HL-60/S4 treated with phorbol 12-myristate 13-acetate at 8.2 ng/mL for 4 days and 3 days (cell line): Measurements from ENCODE around the gene CPE.

ENCODE experiments used
- in situ Hi-C: fragments of 300-500 bp; cut with MboI; formaldehyde crosslinking; loops from 2 replicates; pipeline ENCODE4 v1.15.0; 2022; ENCODE audit warnings: low sequenced_read_pairs

CPE gene

DNA sequence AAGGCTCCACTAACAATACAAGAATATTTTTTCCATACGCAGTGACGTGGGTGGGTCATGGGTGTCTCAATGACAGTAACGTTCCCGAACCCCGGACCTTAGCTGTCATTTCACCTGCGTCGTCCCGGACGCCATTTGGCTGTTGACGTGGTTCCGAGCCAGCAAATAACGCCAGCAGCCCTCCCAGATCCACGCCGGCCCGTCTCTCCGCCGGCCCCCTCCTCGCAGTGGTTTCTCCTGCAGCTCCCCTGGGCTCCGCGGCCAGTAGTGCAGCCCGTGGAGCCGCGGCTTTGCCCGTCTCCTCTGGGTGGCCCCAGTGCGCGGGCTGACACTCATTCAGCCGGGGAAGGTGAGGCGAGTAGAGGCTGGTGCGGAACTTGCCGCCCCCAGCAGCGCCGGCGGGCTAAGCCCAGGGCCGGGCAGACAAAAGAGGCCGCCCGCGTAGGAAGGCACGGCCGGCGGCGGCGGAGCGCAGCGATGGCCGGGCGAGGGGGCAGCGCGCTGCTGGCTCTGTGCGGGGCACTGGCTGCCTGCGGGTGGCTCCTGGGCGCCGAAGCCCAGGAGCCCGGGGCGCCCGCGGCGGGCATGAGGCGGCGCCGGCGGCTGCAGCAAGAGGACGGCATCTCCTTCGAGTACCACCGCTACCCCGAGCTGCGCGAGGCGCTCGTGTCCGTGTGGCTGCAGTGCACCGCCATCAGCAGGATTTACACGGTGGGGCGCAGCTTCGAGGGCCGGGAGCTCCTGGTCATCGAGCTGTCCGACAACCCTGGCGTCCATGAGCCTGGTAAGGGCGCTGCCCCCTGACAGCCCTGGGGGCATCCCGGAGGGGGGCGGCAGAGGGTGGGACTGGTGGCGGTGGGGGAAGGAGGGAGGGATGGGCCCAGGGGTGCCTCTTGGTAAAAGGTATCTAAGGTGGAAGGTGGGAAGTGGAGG is at the start of gene CPE:
TSS of gene CPE (plus strand) at position 264 of the 933 bp plus-strand sequence. CDS start at position 478, 214 bp downstream.
- in situ Hi-C loops, result no loop called here

DNA sequence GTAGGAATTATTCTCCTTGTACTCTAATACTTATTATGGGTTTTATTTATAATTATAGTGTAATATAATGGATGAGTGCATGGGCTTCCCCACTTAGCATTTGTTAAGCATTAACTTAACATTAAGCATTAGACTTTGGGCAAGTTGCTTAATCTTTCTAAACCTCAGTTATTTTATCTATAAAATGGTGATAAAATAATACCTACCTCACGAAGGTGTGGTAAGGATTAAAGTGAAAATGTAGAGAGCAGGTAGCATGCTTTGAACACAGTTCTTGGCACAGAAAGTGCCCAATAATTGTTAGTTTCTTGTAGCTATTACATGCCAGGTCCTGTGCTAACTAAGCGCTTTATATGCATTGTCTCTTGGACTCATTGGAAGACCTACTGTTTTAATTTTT is 48.7 kb upstream of the CPE start:
- in situ Hi-C loops, result loop anchor here (25.0 kb wide), 1 partner anchor 193 kb away; no protein-coding TSS in a partner anchor

- in situ Hi-C loops, result loop anchor here (25.0 kb wide), 1 partner anchor 193 kb away; no protein-coding TSS in a partner anchor
Observed at GRCh38 chr4:165330666-165331065, 48.1 kb upstream of the CPE start.

- in situ Hi-C loops, result loop anchor here (25.0 kb wide), 1 partner anchor 194 kb away; no protein-coding TSS in a partner anchor
Observed at GRCh38 chr4:165331359-165331758, 47.4 kb upstream of the CPE start.

- in situ Hi-C loops, result loop anchor here (25.0 kb wide), 1 partner anchor 195 kb away; no protein-coding TSS in a partner anchor
Observed at GRCh38 chr4:165331823-165332222, 47.0 kb upstream of the CPE start.

DNA sequence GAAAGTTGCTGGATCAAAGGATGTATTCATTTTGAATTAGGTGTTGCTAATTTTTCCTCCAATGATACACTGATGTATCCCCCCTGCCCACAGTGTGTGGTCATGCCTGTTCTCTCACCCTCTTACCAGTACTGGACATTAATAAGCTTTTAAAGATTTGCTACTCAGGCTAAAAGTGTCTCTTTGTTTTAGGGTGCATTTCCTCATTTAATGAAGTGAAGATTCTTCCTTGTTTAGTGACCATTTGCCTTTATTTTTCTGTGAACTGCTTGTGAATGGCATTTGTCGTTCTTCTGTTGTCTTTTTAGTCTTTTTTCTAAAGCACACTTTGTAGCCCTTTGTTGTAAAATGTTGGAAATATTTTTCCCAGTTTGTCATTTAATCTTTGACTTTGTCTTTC is 46.3 kb upstream of the CPE start:
- in situ Hi-C loops, result loop anchor here (25.0 kb wide), 1 partner anchor 195 kb away; no protein-coding TSS in a partner anchor

DNA sequence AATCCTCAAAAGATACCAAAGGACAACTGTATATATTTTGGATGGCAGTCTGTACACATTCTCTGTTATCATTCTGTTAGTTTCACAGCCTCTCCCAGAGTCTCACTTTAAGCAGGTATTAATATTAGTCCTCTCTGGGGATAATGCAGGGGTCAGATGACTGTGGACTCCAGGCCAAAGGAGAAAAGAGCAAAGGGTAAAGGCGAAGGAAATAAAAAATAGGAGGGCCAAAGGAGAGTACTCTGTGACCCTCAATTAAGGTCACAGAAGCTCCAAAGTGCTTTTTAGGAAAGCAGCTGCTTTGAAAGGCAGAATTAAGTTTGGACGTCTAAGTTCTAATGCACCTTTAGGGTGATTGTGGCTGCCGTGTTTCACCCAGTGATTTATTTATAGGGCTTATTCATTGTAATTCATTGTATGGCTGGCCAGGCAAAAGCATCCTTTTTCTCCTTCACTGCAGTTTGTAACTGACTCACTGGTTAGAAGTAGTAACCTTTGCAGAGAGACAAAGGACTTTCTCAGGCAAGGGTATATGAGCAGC is 43.6 kb upstream of the CPE start:
- in situ Hi-C loops, result loop anchor here (25.0 kb wide), 1 partner anchor 198 kb away; no protein-coding TSS in a partner anchor

GRCh38 chr4:165336743-165337142 is 42.1 kb upstream of the CPE start:
- in situ Hi-C loops, result loop anchor here (25.0 kb wide), 1 partner anchor 199 kb away; no protein-coding TSS in a partner anchor

- in situ Hi-C loops, result loop anchor here (25.0 kb wide), 1 partner anchor 205 kb away; no protein-coding TSS in a partner anchor
Observed at GRCh38 chr4:165342340-165342739, 36.5 kb upstream of the CPE start.

GRCh38 chr4:165343353-165344191 is 35.2 kb upstream of the CPE start:
- in situ Hi-C loops, result loop anchor here (25.0 kb wide), 1 partner anchor 206 kb away; no protein-coding TSS in a partner anchor

DNA sequence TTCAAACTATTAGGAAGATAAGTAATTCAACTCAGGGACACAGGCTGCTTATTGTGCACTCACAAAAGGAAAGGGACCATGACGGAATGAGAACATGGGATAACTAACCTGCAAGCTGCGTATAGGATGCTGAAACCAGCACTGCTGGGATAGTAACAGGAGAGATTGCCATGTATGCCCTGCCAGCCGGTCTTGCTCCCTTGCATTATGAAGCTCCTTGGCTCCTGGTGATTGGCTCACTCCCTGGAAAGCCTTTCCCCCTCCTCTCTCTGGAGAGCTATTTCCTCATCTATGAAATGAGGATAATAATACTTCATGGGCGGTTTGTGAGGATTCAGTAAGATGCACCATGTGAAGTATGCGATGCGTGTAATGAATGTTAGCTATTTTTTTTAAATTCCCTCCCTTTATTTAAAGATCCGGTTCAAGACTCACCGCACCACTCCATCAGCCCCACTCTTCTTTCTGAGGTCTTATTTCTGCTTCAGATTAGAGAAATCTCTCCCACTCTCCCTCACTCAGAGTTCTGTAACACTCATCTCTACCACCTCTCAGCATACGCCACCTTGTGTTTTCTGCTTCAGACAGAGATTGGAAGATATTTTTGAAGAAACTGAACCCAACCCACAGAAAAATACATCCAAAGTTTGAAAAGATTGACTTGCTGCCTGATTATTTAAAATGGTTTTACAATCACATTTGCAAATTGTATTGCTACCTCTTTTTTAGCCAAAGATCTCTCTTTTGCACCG is 33.0 kb upstream of the CPE start:
- in situ Hi-C loops, result loop anchor here (25.0 kb wide), 1 partner anchor 209 kb away; no protein-coding TSS in a partner anchor

- in situ Hi-C loops, result loop anchor here (25.0 kb wide), 1 partner anchor 211 kb away; no protein-coding TSS in a partner anchor
Observed at GRCh38 chr4:165347647-165348569, 30.9 kb upstream of the CPE start.

DNA sequence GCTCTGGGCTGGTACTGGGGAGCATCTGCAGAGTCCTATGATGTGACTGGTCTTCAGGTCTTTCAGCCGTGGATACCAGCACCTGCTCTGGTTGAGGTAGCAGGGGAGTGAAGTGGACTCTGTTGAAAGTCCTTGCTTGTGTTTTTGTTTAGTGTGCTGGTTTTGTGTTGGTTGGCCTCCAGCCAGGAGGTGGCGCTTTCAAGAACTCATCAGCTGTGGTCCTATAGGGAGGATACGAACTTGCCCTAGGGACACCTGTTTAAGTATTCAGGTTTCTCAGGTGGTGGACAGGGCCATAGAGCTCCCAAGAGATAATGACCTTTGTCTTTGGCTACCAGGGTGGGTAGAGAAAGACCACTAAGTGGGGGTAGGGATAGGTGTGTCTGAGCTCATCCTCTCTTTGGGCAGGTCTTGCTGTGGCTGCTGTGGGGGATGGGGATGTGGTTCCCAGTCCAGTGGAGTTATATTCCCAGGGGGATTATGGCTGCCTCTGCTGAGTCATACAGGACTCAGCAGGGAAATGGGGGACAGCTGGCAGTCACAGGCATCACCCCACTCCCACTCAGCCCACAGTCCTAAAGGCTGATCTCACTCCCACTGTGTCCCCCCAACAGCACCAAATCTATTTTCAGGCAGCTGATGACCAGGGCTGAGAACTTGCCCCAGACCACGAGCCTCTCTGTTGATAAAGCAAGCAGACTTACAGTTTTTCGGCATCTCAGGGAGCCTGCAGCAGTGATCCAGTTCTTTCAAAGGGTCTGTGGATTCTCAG is 27.3 kb upstream of the CPE start:
- in situ Hi-C loops, result no loop called here

DNA sequence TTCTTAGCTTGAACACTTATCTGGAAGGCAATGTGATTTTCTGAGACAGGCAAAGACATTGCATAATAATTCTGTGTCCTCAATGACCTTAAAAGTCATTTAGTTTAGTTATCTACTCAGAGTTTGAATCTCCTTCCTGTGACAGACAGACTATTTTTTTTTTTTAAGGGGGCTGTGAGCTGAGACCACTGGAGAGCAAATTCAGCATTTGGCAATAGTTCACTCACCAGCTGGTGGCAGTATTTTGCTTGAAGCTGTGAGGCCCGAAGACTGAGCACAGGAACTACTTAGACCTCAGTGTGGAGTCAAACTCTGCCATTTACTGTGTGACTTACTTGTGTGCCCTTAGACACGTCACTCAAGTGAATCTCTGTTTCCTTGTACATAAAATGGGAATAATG is 22.9 kb upstream of the CPE start:
- in situ Hi-C loops, result no loop called here

DNA sequence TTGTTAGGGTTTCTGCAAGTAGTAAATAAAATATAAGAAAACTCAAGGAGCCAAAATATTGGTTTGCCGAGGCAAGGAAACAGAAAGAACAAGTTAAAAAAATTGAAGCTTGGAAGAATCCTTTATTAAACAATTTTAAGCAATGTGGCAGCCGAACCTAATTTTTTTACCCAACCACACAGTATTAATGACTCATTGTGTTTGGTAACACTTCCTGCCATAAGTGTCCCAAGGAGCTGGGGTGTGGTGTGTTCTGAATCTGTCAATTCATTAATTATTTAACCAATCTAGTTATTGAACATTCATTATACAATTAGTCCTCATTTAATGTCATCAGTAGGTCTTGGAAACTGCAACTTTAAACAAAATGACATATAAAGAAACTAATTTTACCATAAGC is 19.3 kb upstream of the CPE start:
- in situ Hi-C loops, result no loop called here

DNA sequence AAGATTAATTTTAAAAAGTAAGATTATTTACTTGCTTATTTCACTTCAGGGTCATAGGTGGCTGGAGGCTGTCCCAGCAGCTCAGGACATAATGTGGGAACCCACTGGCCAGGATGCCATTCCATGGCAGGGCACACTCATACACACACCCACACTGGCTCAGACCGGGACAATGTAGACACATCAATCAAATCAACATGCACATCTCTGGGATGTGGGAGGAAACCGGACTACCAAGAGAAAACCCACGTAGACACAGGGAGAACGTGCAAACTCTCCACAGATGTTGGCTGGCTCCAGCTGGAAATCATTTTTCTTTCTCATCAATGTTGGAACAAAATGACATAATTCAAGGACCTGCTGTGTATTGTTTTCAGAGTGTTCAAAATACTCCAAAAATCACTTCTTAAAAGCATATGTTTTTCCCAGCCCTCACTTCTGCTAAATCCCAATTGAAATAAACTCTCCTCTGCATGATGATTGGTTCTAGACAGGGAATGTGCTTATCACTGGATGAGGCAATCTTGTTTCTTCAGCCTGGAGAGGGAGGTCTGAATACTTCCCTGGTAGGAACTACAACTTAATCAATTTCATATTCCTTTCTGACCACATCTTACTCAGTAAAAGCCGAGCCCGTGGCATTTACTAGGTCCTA is 18.6 kb upstream of the CPE start:
- in situ Hi-C loops, result no loop called here

- in situ Hi-C loops, result no loop called here
Observed at GRCh38 chr4:165360985-165361670, 17.7 kb upstream of the CPE start.
